DND-41 (cell line): Measurements from ENCODE around the gene PPP3R1.

Source experiments
- EZH2 ChIP-seq: IDR thresholded peaks from 3 replicates; pipeline ENCODE4 v1.6.1; 2012; ENCODE audit warnings: borderline replicate concordance, low read depth, mild to moderate bottlenecking, moderate library complexity, low read length, inconsistent platforms; ENCODE audit not compliant: severe bottlenecking
- TF ChIP-seq, protein P1 (sequence below): IDR thresholded peaks from 2 replicates; pipeline ENCODE4 v1.5.1; 2012; ENCODE audit warnings: borderline replicate concordance, low read length, moderate library complexity, mild to moderate bottlenecking; ENCODE audit not compliant: poor library complexity, severe bottlenecking; ENCODE audit errors: extremely low read depth

DNA sequence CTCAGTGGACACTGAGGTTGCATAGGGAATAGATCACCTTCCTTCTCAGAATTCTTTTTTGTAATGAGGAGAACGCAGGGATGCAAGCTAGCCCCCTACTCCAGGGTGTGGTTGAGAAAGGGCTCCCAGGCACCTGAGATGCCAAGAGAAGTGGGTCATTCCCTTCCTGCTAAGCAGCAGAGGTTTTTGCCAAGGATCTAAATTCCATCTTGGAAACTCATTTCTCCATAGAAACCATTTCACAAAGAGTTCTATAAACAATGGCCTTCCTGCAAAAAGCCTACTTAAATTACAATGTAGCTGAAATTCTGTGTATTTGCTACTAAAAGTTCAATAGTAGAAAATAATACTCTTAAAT lies 3.7 kb upstream of the PPP3R1 start:
- TF ChIP-seq, protein P1, sequence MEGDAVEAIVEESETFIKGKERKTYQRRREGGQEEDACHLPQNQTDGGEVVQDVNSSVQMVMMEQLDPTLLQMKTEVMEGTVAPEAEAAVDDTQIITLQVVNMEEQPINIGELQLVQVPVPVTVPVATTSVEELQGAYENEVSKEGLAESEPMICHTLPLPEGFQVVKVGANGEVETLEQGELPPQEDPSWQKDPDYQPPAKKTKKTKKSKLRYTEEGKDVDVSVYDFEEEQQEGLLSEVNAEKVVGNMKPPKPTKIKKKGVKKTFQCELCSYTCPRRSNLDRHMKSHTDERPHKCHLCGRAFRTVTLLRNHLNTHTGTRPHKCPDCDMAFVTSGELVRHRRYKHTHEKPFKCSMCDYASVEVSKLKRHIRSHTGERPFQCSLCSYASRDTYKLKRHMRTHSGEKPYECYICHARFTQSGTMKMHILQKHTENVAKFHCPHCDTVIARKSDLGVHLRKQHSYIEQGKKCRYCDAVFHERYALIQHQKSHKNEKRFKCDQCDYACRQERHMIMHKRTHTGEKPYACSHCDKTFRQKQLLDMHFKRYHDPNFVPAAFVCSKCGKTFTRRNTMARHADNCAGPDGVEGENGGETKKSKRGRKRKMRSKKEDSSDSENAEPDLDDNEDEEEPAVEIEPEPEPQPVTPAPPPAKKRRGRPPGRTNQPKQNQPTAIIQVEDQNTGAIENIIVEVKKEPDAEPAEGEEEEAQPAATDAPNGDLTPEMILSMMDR, result no peak
- no peak for TF ChIP-seq EZH2
